GM18499 (cell line): ENCODE data around the gene KDM3B.

ENCODE experiments used
- ATAC-seq: cut with Tn5 transposase; IDR thresholded peaks from one replicate; pipeline ENCODE4 v1.9.1; 2021; ENCODE audit warnings: moderate number of reproducible peaks; ENCODE audit not compliant: insufficient read depth, unreplicated experiment

The KDM3B gene

GRCh38 chr5:138349852-138350562 lies 2.5 kb upstream of the KDM3B start:
- no peak for ATAC-seq

DNA sequence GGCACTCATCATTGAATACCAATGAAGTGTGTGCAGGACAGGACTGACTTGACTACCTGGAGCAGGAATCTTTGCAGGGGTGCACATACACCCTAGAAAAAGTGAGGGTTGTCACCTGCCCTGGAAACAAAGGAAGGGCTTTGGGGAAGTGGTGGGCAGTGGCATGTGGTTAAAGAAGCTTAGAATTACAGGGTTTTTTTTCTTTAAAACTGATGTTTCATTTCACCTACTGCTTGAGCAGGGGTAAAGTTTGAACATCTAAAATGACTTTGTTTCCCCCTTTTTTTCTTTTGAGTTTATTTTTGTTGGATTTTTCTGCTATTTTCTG lies 2.0 kb upstream of the KDM3B start:
- ATAC-seq: no peak

- ATAC-seq: no peak
Measured at GRCh38 chr5:138351056-138351455, 1.4 kb upstream of the KDM3B start.

- no peak for ATAC-seq
Measured at GRCh38 chr5:138351517-138351916, 968 bp upstream of the KDM3B start.

- peak; percentile 19 for ATAC-seq
Measured at GRCh38 chr5:138352722-138353559, 456 bp downstream of the KDM3B start.

- ATAC-seq: no peak
Measured at GRCh38 chr5:138353560-138354080, 1.1 kb downstream of the KDM3B start.

DNA sequence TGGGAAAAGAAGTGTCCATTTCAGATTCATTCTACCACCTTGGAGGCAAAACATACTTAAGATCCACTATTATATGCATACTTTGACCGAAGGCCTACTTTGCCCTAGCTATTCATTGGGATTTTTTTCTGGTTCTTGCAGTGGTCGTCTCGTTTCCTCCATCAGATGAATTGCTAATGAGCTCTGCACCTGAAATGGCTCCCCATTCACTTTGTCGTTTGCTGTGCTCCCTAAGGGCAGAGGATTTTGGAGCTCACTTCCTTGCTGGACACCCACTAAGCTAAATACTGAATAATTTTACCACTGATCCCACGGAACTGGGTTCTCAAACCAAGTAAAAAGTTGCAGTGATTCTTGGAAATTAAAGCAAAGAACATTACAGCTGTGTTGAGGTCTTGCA lies 1.9 kb downstream of the KDM3B start:
- ATAC-seq: no peak

DNA sequence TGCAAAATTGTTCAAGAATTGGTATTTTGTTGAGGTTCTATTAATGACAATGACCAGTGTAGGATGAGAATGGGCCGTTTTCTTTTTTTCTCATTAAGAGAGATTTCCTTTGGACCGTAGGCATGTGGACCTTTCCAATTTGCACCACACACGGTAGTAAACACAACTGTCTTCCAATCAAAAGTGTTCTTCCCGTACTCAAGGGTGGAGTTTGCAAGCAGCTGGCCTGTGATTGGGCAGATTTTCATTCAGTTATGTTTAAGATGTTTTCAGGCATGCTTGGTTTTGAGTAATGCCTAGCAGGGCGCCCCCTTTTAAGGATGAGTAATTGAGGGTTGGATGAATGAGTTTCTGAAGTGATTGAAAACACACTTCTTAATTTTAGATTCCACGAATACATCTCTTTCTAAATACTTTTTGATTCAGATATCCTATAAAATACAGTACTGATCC lies 2.5 kb downstream of the KDM3B start:
- peak; percentile 41 for ATAC-seq

GRCh38 chr5:138359621-138360020 lies 7.1 kb downstream of the KDM3B start:
- no peak for ATAC-seq

DNA sequence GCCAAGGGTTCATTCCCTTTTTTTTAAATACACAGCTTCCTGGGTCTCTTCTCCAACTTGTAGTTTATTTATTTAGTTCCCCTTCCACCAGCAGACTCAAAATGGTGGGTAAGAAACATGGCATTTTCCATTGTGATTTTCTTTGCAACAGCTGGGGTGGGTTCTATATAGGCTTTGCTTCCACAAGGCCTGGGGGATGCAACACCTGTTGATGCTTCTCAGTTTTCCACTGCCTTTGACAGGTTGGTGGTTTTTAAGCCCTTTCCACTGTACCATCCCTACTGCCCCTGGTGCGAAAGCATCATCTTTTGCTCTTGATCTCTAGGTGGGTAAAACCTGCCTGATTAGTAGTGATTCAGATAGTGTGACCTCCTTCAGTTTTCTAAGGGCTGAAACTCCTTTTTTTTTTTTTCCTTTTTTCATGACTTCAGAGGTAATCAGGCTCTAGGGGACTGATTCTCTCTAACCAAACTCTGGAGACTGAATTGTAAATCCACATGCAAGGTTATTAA lies 8.5 kb downstream of the KDM3B start:
- no peak for ATAC-seq

DNA sequence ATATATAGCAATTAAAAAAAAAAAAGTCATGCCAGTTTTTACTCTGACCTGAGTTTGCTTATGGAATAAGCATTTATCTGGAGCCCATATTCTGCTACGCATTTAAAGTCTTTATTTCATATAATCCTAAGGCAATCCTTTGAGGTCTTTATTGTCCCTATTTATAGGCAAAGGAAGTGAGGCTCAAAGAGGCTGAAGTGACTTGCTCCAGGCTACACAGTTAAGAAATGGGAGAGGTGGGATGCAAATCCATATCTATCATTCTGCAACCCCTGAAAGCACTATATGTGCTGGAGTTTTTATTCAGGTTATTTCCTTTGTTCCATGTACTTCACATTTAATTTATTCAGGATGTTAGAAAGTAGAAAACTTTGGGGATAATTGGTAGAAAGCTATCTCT lies 12.1 kb downstream of the KDM3B start:
- no peak for ATAC-seq

DNA sequence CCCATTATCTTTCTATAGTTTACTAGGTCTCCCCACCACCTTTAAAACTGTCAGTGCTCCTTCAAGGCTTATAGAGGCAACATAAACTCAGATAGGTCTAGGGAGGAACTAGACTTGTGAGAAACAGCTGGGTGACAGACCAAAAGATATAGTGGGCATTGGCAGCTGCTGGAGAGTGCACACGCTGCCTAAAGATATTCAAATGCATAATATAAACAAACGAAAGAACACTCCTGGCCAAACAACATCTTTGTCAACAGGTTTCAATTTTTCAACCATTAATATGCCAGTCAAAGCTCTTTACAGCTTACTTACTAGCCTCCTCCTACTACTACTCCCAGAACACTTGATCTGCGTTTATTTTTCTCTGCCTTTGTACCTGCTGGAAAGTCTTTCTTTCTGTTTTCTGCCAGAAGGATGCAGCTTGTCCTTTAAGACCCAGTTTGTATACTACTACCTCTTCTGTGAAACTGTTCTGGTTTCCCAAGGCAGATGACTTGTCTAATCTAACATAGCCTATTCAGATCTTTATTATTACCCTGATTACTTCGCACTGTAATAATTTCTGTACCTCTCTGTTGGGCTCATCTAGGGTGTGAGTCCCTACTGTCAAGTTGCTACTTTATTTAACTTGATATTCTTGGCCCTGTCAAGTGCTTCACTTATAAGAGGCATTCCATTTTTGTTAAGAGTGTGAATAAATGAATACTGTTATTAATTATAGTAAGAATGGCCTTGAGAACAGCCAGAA lies 14.3 kb downstream of the KDM3B start:
- ATAC-seq: no peak

DNA sequence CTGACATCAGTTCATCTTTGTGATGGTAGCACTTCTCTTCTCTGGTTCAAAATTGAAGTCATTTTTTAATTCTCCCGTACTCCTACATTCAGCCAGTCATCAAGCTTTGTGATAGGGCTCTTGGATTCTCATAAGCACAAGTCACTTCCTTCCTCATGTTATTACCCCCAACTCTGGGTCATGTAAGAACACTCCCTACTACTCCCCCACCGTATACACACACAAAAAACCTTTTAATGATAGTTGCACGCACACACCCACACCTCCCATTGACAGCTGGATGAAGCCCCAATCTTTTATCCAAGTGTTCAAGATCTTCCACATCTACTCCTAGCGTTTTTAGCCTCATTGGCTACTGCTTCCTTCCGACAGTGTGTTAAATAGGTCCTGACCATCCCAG lies 16.8 kb downstream of the KDM3B start:
- no peak for ATAC-seq

DNA sequence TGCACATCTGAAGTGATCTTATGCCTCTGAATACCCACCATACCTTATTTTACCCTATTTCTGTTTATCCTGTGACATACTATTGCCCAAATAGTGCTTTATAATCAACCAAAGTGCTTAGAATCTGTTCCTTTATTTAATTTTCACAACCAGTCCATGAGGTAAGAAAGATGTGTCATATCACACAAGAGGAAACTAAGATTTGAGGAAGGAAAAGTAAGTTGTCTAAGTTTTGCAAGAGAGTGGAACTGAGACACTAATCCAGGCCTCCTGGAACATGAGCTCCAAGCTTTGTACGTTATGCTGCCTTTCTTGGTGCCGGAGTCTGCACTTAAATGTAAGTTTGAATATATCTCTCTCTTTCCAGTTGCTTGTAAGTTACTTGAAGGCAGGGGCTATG lies 17.2 kb downstream of the KDM3B start:
- ATAC-seq: no peak

DNA sequence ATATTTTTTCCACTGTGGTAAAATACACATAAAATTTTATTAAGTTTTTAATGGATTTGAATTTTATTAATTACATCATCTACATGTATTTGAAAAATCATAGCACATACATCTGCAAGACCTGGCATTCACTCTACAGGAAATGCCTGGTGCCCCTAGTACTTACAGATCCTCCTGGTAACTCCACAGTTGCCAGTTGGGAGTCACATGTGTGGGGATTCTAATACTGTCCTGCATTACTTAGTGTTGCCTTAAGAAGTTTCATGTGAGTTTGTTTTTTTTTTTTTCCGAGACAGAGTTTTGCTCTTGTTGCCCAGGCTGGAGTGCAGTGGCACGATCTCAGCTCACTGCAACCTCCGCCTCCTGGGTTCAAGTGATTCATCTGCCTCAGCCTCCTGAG lies 18.1 kb downstream of the KDM3B start:
- ATAC-seq: no peak

DNA sequence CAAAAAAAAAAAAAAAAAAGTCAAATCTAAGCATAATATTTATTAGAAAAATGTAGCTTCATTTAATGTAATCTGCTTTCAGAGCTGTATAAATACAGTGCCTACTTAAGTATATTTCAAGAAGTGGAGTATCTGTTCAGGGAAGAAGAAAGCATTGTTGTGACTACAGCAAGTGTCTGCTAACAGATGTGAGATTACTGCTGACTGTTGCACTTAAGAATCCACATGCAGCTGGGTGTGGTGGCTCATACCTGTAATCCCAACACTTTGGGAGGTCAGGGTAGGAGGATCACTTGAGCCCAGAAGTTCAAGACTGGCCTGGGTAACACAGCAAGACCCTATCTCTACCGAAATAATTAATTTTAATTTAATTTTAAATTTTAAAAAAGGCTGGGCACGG lies 19.0 kb downstream of the KDM3B start:
- ATAC-seq: no peak

- ATAC-seq: no peak
Measured at GRCh38 chr5:138372225-138372624, 19.7 kb downstream of the KDM3B start.

DNA sequence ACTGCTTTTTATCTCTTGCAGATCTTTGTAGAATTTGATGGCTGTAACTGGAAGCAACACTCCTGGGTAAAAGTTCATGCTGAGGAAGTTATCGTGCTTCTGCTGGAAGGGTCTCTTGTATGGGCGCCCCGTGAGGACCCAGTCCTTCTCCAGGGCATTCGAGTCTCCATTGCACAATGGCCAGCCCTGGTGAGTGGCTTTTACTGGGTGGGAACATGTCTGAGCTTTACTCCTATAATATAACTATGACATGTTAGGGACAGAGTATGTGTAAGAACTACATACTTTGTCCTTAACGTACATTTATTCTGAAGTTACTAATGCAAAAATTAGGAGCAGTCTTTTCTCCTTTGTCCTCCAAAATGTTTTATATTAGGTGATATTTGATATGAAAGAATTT lies 20.2 kb downstream of the KDM3B start:
- no peak for ATAC-seq

- ATAC-seq: no peak
Measured at GRCh38 chr5:138382347-138382746, 29.9 kb downstream of the KDM3B start.

DNA sequence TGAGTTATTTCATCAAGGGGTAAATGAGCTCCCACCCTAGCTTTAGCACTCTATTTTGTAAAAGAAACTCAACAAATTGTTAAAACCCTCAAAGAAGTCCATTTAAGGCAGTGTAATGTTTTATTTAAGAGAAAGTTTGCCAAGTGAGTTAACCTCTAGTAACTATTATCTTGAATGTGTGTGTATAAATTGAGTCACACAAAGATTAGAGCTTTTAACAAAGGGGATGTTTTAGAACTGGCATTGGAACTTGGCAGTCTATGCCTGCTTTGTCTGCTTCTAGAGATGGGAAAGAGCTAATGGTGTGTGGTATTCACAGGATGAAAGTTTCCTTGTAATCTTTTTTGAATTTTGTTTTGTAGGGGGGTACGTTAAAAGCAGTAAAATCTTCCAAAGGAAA lies 33.2 kb downstream of the KDM3B start:
- ATAC-seq: no peak

DNA sequence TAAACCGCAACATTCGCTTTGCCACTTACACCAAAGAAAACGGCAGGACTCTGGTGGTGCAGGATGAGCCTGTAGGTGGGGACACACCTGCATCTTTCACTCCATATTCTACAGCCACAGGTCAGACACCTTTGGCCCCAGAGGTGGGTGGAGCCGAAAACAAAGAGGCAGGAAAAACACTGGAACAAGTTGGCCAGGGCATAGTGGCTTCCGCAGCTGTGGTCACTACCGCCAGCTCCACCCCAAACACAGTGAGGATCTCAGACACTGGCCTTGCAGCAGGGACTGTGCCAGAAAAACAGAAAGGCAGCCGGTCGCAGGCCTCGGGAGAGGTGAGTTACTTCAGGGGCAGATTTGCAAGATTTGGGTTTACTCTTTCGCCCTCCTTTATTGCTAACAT lies 33.8 kb downstream of the KDM3B start:
- ATAC-seq: no peak
